Gastrocnemius medialis (tissue), 4 donors: ENCODE data around the gene EVA1B. TPM values are rescaled to one million over a fixed set of nuclear protein-coding genes. Genes with fewer than 3 reads are reported as not detected.
A peak's percentile ranks its signal among the peaks of the same experiment; 100 is the strongest.

Source experiments
- ATAC-seq, 2 donors: fragments of 150-250 bp; one replicate each; pipeline ENCODE4 v1.9.1; 2016
- DNase-seq, 2 donors: peaks; one replicate each; pipeline ENCODE4 v3.0.0-alpha.2; 2019
- H3K27ac ChIP-seq, 4 donors: fragments of 200-600 bp; sonication (generic); 1 replicate in 1 of 4; 2 replicates in 3 of 4; pipeline ENCODE4 v1.5.1; 2016 to 2018; ENCODE audit warnings: mild to moderate bottlenecking in 2 of 4, moderate library complexity in 1 of 4
- H3K27me3 ChIP-seq, 3 donors: fragments of 200-600 bp; sonication (generic) in 2 of 3; 1 replicate in 1 of 3; 2 replicates in 2 of 3; pipeline versions ENCODE4 v1.5.1 to v1.6.0; 2016 to 2019; ENCODE audit warnings: mild to moderate bottlenecking in 1 of 3, moderate library complexity in 1 of 3
- H3K36me3 ChIP-seq, 2 donors: fragments of 200-600 bp; sonication (generic) in 1 of 2; one replicate each; pipeline ENCODE4 v1.5.1; 2017 to 2018
- H3K4me1 ChIP-seq, 2 donors: fragments of 200-600 bp; sonication (generic) in 1 of 2; one replicate each; pipeline ENCODE4 v1.5.1; 2016 to 2017; ENCODE audit warnings: mild to moderate bottlenecking in 2 of 2
- H3K4me3 ChIP-seq, 4 donors: fragments of 200-600 bp; sonication (generic) in 3 of 4; 1 replicate in 1 of 4; 2 replicates in 3 of 4; pipeline ENCODE4 v1.5.1; 2016 to 2019; ENCODE audit warnings: mild to moderate bottlenecking in 2 of 4
- H3K9me3 ChIP-seq, 3 donors: fragments of 200-600 bp; sonication (generic) in 2 of 3; 1 replicate in 1 of 3; 2 replicates in 2 of 3; pipeline ENCODE4 v1.5.1; 2016 to 2019
- CTCF ChIP-seq, 5 experiments: fragments of 450-650 bp in 3 of 5; fragments of 200-600 bp in 2 of 5; sonication (generic) in 2 of 5; IDR thresholded peaks in 4 of 5; conservative IDR thresholded peaks in 1 of 5; 1 replicate in 4 of 5; 2 replicates in 1 of 5; pipeline ENCODE4 v1.5.1; 2016 to 2019; ENCODE audit warnings: antibody characterized with exemption in 5 of 5, mild to moderate bottlenecking in 3 of 5, moderate library complexity in 3 of 5
- POLR2A ChIP-seq, 2 donors: fragments of 450-650 bp; IDR thresholded peaks; one replicate each; pipeline ENCODE4 v1.6.1; 2017; ENCODE audit warnings: antibody characterized with exemption in 2 of 2, mild to moderate bottlenecking in 2 of 2, moderate library complexity in 2 of 2
- in situ Hi-C, 4 donors: fragments of 200-750 bp; cut with MboI; loops; one replicate each; pipeline versions ENCODE4 v1.15.0 to v1.8.0; 2017; ENCODE audit warnings: low sequenced_read_pairs in 4 of 4
- intact Hi-C: fragments of 100-400 bp; cut with DNase I; formaldehyde crosslinking; loops from one replicate; pipeline ENCODE4 v1.15.1; 2023; ENCODE audit warnings: low total_unique reads
- total RNA-seq, 4 donors: library from RNA; depleted of rRNA; stranded (reverse); fragments of >200 nt; gene quantifications; one replicate each; pipeline versions ENCODE4 v1.1.0 to v1.2.3, GENCODE V29; 2016

EVA1B gene
- total RNA-seq, 4 donors from 2014 or later: 10.0 to 19.9 (median 14.8) TPM

- peak overlapping the region in 3 of 4 donors; percentile 24 to 53 (median 37) for H3K27ac ChIP-seq
- intact Hi-C loops (no loop called here), in situ Hi-C loops (loop anchor here in 1 of 4 donors (10.0 kb wide), 1 partner anchor 55 kb away; no protein-coding TSS in a partner anchor)
- no peaks in the 10 kb centered on the region for H3K27me3 ChIP-seq
- ATAC-seq (peak; percentile 33 to 72), DNase-seq (peak in 1 of 2 donors; percentile 42)
- H3K4me3 ChIP-seq: no peak overlapping the region
- no peaks in the 10 kb centered on the region for H3K9me3 ChIP-seq
- peaks cover 3 to 10% of the 10 kb centered on the region in 2 donors for H3K4me1 ChIP-seq
- peaks cover 0 to 79% of the 10 kb centered on the region in 2 donors for H3K36me3 ChIP-seq
- TF ChIP-seq POLR2A (IDR thresholded peaks at IDR 0.05): no peak
- no peak for TF ChIP-seq CTCF (IDR thresholded peaks at IDR 0.05 in 4 of 5, conservative IDR thresholded peaks at IDR 0.05 in 1 of 5)
Observed at GRCh38 chr1:36359383-36359782, 35.9 kb upstream of the EVA1B start.

GRCh38 chr1:36358514-36359084, 35.2 kb upstream of the EVA1B start:
- no peaks in the 10 kb centered on the region for H3K9me3 ChIP-seq
- DNase-seq: no peak
- H3K4me3 ChIP-seq: no peak overlapping the region
- no peak overlapping the region for H3K27ac ChIP-seq
- TF ChIP-seq POLR2A (IDR thresholded peaks at IDR 0.05) (no peak), CTCF (IDR thresholded peaks at IDR 0.05 in 4 of 5, conservative IDR thresholded peaks at IDR 0.05 in 1 of 5) (no peak)
- no peak for ATAC-seq
- intact Hi-C loops: no loop called here
- peaks cover 3 to 10% of the 10 kb centered on the region in 2 donors for H3K4me1 ChIP-seq
- no peaks in the 10 kb centered on the region for H3K27me3 ChIP-seq
- H3K36me3 ChIP-seq: peaks cover 0 to 86% of the 10 kb centered on the region in 2 donors
- in situ Hi-C loops: loop anchor here in 1 of 4 donors (10.0 kb wide), 1 partner anchor 56 kb away; no protein-coding TSS in a partner anchor

GRCh38 chr1:36355811-36356210, 32.4 kb upstream of the EVA1B start:
- Histone ChIP-seq H3K9me3 (no peaks in the 10 kb centered on the region), H3K36me3 (peaks cover 0 to 78% of the 10 kb centered on the region in 2 donors), H3K4me1 (peaks cover 13 to 22% of the 10 kb centered on the region in 2 donors), H3K4me3 (no peak overlapping the region), H3K27me3 (no peaks in the 10 kb centered on the region), H3K27ac (no peak overlapping the region)
- no peak for DNase-seq
- intact Hi-C loops (no loop called here), in situ Hi-C loops (loop anchor here in 1 of 4 donors (10.0 kb wide), 1 partner anchor 59 kb away; no protein-coding TSS in a partner anchor)
- ATAC-seq: no peak
- TF ChIP-seq CTCF (IDR thresholded peaks at IDR 0.05 in 4 of 5, conservative IDR thresholded peaks at IDR 0.05 in 1 of 5) (no peak), POLR2A (IDR thresholded peaks at IDR 0.05) (no peak)

- intact Hi-C loops: no loop called here
- H3K36me3 ChIP-seq: peaks cover 0 to 83% of the 10 kb centered on the region in 2 donors
Observed at GRCh38 chr1:36354486-36354885, 31.0 kb upstream of the EVA1B start.

More at GRCh38 chr1:36354486-36354885, 31.0 kb upstream of the EVA1B start:
- in situ Hi-C loops: loop anchor here in 1 of 4 donors (10.0 kb wide), 1 partner anchor 60 kb away; no protein-coding TSS in a partner anchor
- H3K4me3 ChIP-seq: no peak overlapping the region
- H3K27me3 ChIP-seq: no peaks in the 10 kb centered on the region
- no peak overlapping the region for H3K27ac ChIP-seq
- peaks cover 19 to 27% of the 10 kb centered on the region in 2 donors for H3K4me1 ChIP-seq
- DNase-seq (no peak), ATAC-seq (no peak)
- no peaks in the 10 kb centered on the region for H3K9me3 ChIP-seq
- TF ChIP-seq CTCF (IDR thresholded peaks at IDR 0.05 in 4 of 5, conservative IDR thresholded peaks at IDR 0.05 in 1 of 5) (no peak), POLR2A (IDR thresholded peaks at IDR 0.05) (no peak)
